ENCODE data around the gene TSKS.

TSKS gene

GRCh38 chr19:49766007-49766929, 3.2 kb upstream of the TSKS start:
- H3K27ac ChIP-seq: peak overlapping the region; percentile 79
- no peak for TF ChIP-seq CTCF (conservative IDR thresholded peaks at IDR 0.05)

DNA sequence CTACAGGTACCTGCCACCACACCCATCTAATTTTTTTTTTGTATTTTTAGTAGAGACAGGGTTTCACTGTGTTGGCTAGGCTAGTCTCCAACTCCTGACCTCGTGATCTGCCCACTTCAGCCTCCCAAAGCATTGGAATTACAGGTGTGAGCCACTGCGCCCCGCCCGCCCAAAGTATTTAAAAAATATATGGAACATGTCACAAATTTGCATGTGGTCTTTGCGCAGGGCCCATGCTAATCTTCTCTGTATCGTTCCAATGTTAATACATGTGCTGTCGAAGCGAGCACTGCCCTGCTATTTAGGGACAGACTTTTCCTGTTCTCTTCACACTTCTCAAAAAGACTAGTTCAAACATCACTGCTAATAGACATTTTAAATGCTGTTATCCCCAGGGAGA, 1.2 kb upstream of the TSKS start:
- no peak overlapping the region for H3K27ac ChIP-seq
- no peak for TF ChIP-seq CTCF (conservative IDR thresholded peaks at IDR 0.05)

- no peak overlapping the region for H3K27ac ChIP-seq
- TF ChIP-seq CTCF (conservative IDR thresholded peaks at IDR 0.05): no peak
Observed at GRCh38 chr19:49761625-49762311, 1.3 kb downstream of the TSKS start.

GRCh38 chr19:49761249-49761624, 1.9 kb downstream of the TSKS start:
- TF ChIP-seq CTCF (conservative IDR thresholded peaks at IDR 0.05): no peak
- no peak overlapping the region for H3K27ac ChIP-seq

DNA sequence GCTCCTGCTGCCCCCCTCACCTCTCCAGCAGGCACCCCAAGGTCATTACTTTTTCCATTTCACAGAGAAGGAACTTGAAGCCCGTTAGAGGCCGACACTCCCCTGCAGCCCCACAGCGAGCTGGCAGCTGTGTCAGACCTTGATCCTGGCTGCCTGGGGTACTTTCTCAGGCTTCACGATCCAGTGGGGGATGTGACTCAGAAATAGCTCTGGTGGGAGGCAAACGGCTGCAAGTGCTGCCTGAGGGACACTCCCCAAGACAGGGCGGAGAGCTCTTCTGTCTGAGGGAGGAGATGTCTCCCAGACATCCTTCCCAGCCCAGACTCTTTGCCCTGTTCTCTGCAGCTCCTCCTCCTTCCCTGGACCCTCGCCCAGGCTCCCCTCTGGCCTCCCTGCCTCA, 4.8 kb downstream of the TSKS start:
- TF ChIP-seq CTCF (conservative IDR thresholded peaks at IDR 0.05): no peak
- no peak overlapping the region for H3K27ac ChIP-seq

DNA sequence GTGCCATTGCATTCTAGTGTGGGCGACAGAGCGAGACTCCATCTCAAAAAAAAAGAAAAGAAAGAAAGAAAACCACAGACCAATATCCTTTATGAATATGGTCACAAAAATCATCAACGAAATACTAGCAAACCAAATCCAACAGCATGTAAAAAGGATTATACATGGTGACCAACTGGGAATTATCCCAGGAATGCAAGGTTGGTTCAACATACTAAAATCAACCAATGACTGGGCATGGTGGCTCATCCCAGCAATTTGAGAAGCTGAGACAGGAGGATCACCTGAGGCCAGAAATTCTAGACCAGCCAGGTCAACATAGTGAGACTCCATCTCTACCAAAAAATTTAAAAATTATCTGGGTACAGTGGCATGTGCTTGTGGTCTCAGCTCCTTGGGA, 7.2 kb downstream of the TSKS start:
- TF ChIP-seq CTCF (conservative IDR thresholded peaks at IDR 0.05): no peak
- H3K27ac ChIP-seq: no peak overlapping the region

GRCh38 chr19:49752701-49753100, 10.4 kb downstream of the TSKS start:
- no peak for TF ChIP-seq CTCF (conservative IDR thresholded peaks at IDR 0.05)
- H3K27ac ChIP-seq: no peak overlapping the region
